ENCODE results near the gene GNS.

- TF ChIP-seq YY1 (IDR thresholded peaks at IDR 0.05; ENCODE audit: low read depth) (no peak), MAX (IDR thresholded peaks at IDR 0.05) (no peak), TAF1 (IDR thresholded peaks at IDR 0.05; ENCODE audit: low read depth) (no peak), EP300 (IDR thresholded peaks at IDR 0.05; ENCODE audit: borderline replicate concordance) (no peak), FOXM1 (IDR thresholded peaks at IDR 0.05; ENCODE audit: borderline replicate concordance, low read depth) (no peak), REST (IDR thresholded peaks at IDR 0.05; ENCODE audit: low read depth) (no peak), RAD21 (IDR thresholded peaks at IDR 0.05; ENCODE audit: low read depth) (no peak), TEAD4 (IDR thresholded peaks at IDR 0.05) (no peak), NFIC (IDR thresholded peaks at IDR 0.05) (no peak), EGR1 (IDR thresholded peaks at IDR 0.05) (no peak)
Measured at GRCh38 chr12:64797156-64797555, 38.0 kb upstream of the GNS start.

All from Ishikawa (cell line).